ENCODE data around the gene IRS1.

IRS1 gene

GRCh38 chr2:226800941-226801784 is 1.5 kb upstream of the IRS1 start:
- peaks cover 21% of the 10 kb centered on the region for H3K36me3 ChIP-seq (ENCODE audit: insufficient read depth, low read length)
- no peak overlapping the region for H3K4me3 ChIP-seq (ENCODE audit: low read length)

GRCh38 chr2:226799976-226800940 is 638 bp upstream of the IRS1 start:
- peaks cover 26% of the 10 kb centered on the region for H3K9me3 ChIP-seq (ENCODE audit: low read length)
- peaks cover 30% of the 10 kb centered on the region for H3K36me3 ChIP-seq (ENCODE audit: insufficient read depth, low read length)
- peaks cover 13% of the 10 kb centered on the region for H3K4me1 ChIP-seq (ENCODE audit: insufficient read depth, low read length)
- no peaks in the 10 kb centered on the region for H3K27me3 ChIP-seq (ENCODE audit: insufficient read depth, low read length)
- H2AFZ ChIP-seq (ENCODE audit: low read depth, low read length), result no peak overlapping the region
- peak overlapping the region; percentile 81 for H3K4me3 ChIP-seq (ENCODE audit: low read length)

More at GRCh38 chr2:226800941-226801784, 1.5 kb upstream of the IRS1 start:
- Histone ChIP-seq H3K4me1 (ENCODE audit: insufficient read depth, low read length) (peaks cover 8% of the 10 kb centered on the region), H2AFZ (ENCODE audit: low read depth, low read length) (no peak overlapping the region), H3K9me3 (ENCODE audit: low read length) (peaks cover 23% of the 10 kb centered on the region), H3K27me3 (ENCODE audit: insufficient read depth, low read length) (no peaks in the 10 kb centered on the region)

GRCh38 chr2:226798422-226799210 is 1.0 kb downstream of the IRS1 start:
- Histone ChIP-seq H3K9me3 (ENCODE audit: low read length) (peaks cover 26% of the 10 kb centered on the region), H3K4me1 (ENCODE audit: insufficient read depth, low read length) (peaks cover 29% of the 10 kb centered on the region), H2AFZ (ENCODE audit: low read depth, low read length) (peak overlapping the region; percentile 91), H3K36me3 (ENCODE audit: insufficient read depth, low read length) (peaks cover 39% of the 10 kb centered on the region), H3K4me3 (ENCODE audit: low read length) (peak overlapping the region; percentile 81), H3K27me3 (ENCODE audit: insufficient read depth, low read length) (no peaks in the 10 kb centered on the region)

GRCh38 chr2:226797989-226798421 is 1.6 kb downstream of the IRS1 start:
- Histone ChIP-seq H3K9me3 (ENCODE audit: low read length) (peaks cover 26% of the 10 kb centered on the region), H2AFZ (ENCODE audit: low read depth, low read length) (no peak overlapping the region), H3K4me1 (ENCODE audit: insufficient read depth, low read length) (peaks cover 35% of the 10 kb centered on the region), H3K27me3 (ENCODE audit: insufficient read depth, low read length) (no peaks in the 10 kb centered on the region), H3K36me3 (ENCODE audit: insufficient read depth, low read length) (peaks cover 42% of the 10 kb centered on the region), H3K4me3 (ENCODE audit: low read length) (peak overlapping the region; percentile 81)

- no peak overlapping the region for H2AFZ ChIP-seq (ENCODE audit: low read depth, low read length)
- H3K4me1 ChIP-seq (ENCODE audit: insufficient read depth, low read length), result peaks cover 38% of the 10 kb centered on the region
- H3K4me3 ChIP-seq (ENCODE audit: low read length), result no peak overlapping the region
- H3K36me3 ChIP-seq (ENCODE audit: insufficient read depth, low read length), result peaks cover 45% of the 10 kb centered on the region
- H3K9me3 ChIP-seq (ENCODE audit: low read length), result peaks cover 26% of the 10 kb centered on the region
- no peaks in the 10 kb centered on the region for H3K27me3 ChIP-seq (ENCODE audit: insufficient read depth, low read length)
These were observed 2.2 kb downstream of the IRS1 start for GRCh38 chr2:226797289-226797988.

- Histone ChIP-seq H2AFZ (ENCODE audit: low read depth, low read length) (no peak overlapping the region), H3K9me3 (ENCODE audit: low read length) (peaks cover 26% of the 10 kb centered on the region), H3K27me3 (ENCODE audit: insufficient read depth, low read length) (no peaks in the 10 kb centered on the region), H3K4me1 (ENCODE audit: insufficient read depth, low read length) (peaks cover 41% of the 10 kb centered on the region), H3K36me3 (ENCODE audit: insufficient read depth, low read length) (peaks cover 47% of the 10 kb centered on the region), H3K4me3 (ENCODE audit: low read length) (no peak overlapping the region)
These were observed 2.8 kb downstream of the IRS1 start for GRCh38 chr2:226796840-226797288.

GRCh38 chr2:226796012-226796839 is 3.4 kb downstream of the IRS1 start:
- peaks cover 41% of the 10 kb centered on the region for H3K4me1 ChIP-seq (ENCODE audit: insufficient read depth, low read length)
- H3K9me3 ChIP-seq (ENCODE audit: low read length), result peaks cover 29% of the 10 kb centered on the region
- no peaks in the 10 kb centered on the region for H3K27me3 ChIP-seq (ENCODE audit: insufficient read depth, low read length)
- H2AFZ ChIP-seq (ENCODE audit: low read depth, low read length), result no peak overlapping the region
- H3K36me3 ChIP-seq (ENCODE audit: insufficient read depth, low read length), result peaks cover 51% of the 10 kb centered on the region
- no peak overlapping the region for H3K4me3 ChIP-seq (ENCODE audit: low read length)

- no peak overlapping the region for H2AFZ ChIP-seq (ENCODE audit: low read depth, low read length)
- H3K9me3 ChIP-seq (ENCODE audit: low read length), result peaks cover 36% of the 10 kb centered on the region
- H3K36me3 ChIP-seq (ENCODE audit: insufficient read depth, low read length), result peaks cover 57% of the 10 kb centered on the region
- peak overlapping the region; percentile 59 for H3K4me3 ChIP-seq (ENCODE audit: low read length)
- peaks cover 40% of the 10 kb centered on the region for H3K4me1 ChIP-seq (ENCODE audit: insufficient read depth, low read length)
- H3K27me3 ChIP-seq (ENCODE audit: insufficient read depth, low read length), result no peaks in the 10 kb centered on the region
These were observed 4.2 kb downstream of the IRS1 start for GRCh38 chr2:226795281-226796011.

- Histone ChIP-seq H3K9me3 (ENCODE audit: low read length) (peaks cover 37% of the 10 kb centered on the region), H3K4me3 (ENCODE audit: low read length) (peak overlapping the region; percentile 59), H3K27me3 (ENCODE audit: insufficient read depth, low read length) (no peaks in the 10 kb centered on the region), H3K4me1 (ENCODE audit: insufficient read depth, low read length) (peaks cover 39% of the 10 kb centered on the region), H2AFZ (ENCODE audit: low read depth, low read length) (no peak overlapping the region), H3K36me3 (ENCODE audit: insufficient read depth, low read length) (peaks cover 57% of the 10 kb centered on the region)
These were observed 4.9 kb downstream of the IRS1 start for GRCh38 chr2:226794751-226795171.

GRCh38 chr2:226794196-226794661 is 5.4 kb downstream of the IRS1 start:
- Histone ChIP-seq H3K27me3 (ENCODE audit: insufficient read depth, low read length) (no peaks in the 10 kb centered on the region), H3K36me3 (ENCODE audit: insufficient read depth, low read length) (peaks cover 57% of the 10 kb centered on the region), H3K4me1 (ENCODE audit: insufficient read depth, low read length) (peaks cover 42% of the 10 kb centered on the region)

GRCh38 chr2:226793646-226794045 is 6.0 kb downstream of the IRS1 start:
- H3K4me3 ChIP-seq (ENCODE audit: low read length), result peak overlapping the region; percentile 59
- no peaks in the 10 kb centered on the region for H3K27me3 ChIP-seq (ENCODE audit: insufficient read depth, low read length)
- H3K9me3 ChIP-seq (ENCODE audit: low read length), result peaks cover 37% of the 10 kb centered on the region
- H2AFZ ChIP-seq (ENCODE audit: low read depth, low read length), result no peak overlapping the region
- H3K4me1 ChIP-seq (ENCODE audit: insufficient read depth, low read length), result peaks cover 46% of the 10 kb centered on the region
- peaks cover 57% of the 10 kb centered on the region for H3K36me3 ChIP-seq (ENCODE audit: insufficient read depth, low read length)

More at GRCh38 chr2:226794196-226794661, 5.4 kb downstream of the IRS1 start:
- Histone ChIP-seq H3K9me3 (ENCODE audit: low read length) (peaks cover 37% of the 10 kb centered on the region), H2AFZ (ENCODE audit: low read depth, low read length) (no peak overlapping the region), H3K4me3 (ENCODE audit: low read length) (peak overlapping the region; percentile 59)

All from neuron (in vitro differentiated cells).